GM06990 (cell line): ENCODE data around the gene TRIM72.

Experiments
- DNase-seq: peaks from one replicate; pipeline ENCODE4 v3.0.0-alpha.2; 2011; ENCODE audit not compliant: insufficient read length; ENCODE audit errors: extremely low read depth
- H3K27me3 ChIP-seq: replicated peaks from 2 replicates; pipeline ENCODE4 v1.6.0; 2011; ENCODE audit warnings: low read length; ENCODE audit not compliant: control insufficient read depth, insufficient read depth
- H3K36me3 ChIP-seq: 2 replicates; pipeline ENCODE4 v1.5.1; 2011; ENCODE audit warnings: low read length; ENCODE audit not compliant: control insufficient read depth, insufficient read depth
- H3K4me3 ChIP-seq: replicated peaks from 2 replicates; pipeline ENCODE4 v1.5.1; 2011; ENCODE audit warnings: low read depth, mild to moderate bottlenecking, control low read depth, low read length
- CTCF ChIP-seq: IDR thresholded peaks from 2 replicates; pipeline ENCODE4 v1.5.1; 2011; ENCODE audit warnings: low read length, control low read depth, mild to moderate bottlenecking, inconsistent platforms; ENCODE audit not compliant: insufficient read depth, poor library complexity, severe bottlenecking

The TRIM72 gene

GRCh38 chr16:31246296-31246695 is 32.4 kb downstream of the TRIM72 start:
- DNase-seq = no peak
- no peaks in the 10 kb centered on the region for H3K36me3 ChIP-seq
- no peaks in the 10 kb centered on the region; the same call in 1 of the 2 replicates for H3K27me3 ChIP-seq
- no peak for TF ChIP-seq CTCF
- H3K4me3 ChIP-seq = no peak overlapping the region

GRCh38 chr16:31248344-31248743 is 34.4 kb downstream of the TRIM72 start:
- Histone ChIP-seq H3K36me3 (no peaks in the 10 kb centered on the region), H3K27me3 (no peaks in the 10 kb centered on the region; the same call in 1 of the 2 replicates), H3K4me3 (no peak overlapping the region)
- no peak for DNase-seq
- no peak for TF ChIP-seq CTCF

GRCh38 chr16:31250782-31251384 is 37.0 kb downstream of the TRIM72 start:
- DNase-seq = no peak
- TF ChIP-seq CTCF = no peak
- H3K27me3 ChIP-seq = no peaks in the 10 kb centered on the region; the same call in 1 of the 2 replicates
- no peak overlapping the region for H3K4me3 ChIP-seq
- no peaks in the 10 kb centered on the region for H3K36me3 ChIP-seq

- no peak for DNase-seq
- no peak for TF ChIP-seq CTCF
- Histone ChIP-seq H3K4me3 (no peak overlapping the region), H3K27me3 (no peaks in the 10 kb centered on the region; the same call in 1 of the 2 replicates), H3K36me3 (no peaks in the 10 kb centered on the region)
Observed at GRCh38 chr16:31251435-31251834, 37.5 kb downstream of the TRIM72 start.

GRCh38 chr16:31253642-31254045 is 39.7 kb downstream of the TRIM72 start:
- Histone ChIP-seq H3K36me3 (no peaks in the 10 kb centered on the region), H3K4me3 (no peak overlapping the region), H3K27me3 (no peaks in the 10 kb centered on the region)
- TF ChIP-seq CTCF = no peak
- no peak for DNase-seq

- no peak for TF ChIP-seq CTCF
- Histone ChIP-seq H3K4me3 (no peak overlapping the region), H3K36me3 (no peaks in the 10 kb centered on the region), H3K27me3 (no peaks in the 10 kb centered on the region)
- DNase-seq = no peak
Observed at GRCh38 chr16:31256466-31256865, 42.5 kb downstream of the TRIM72 start.
